GM18520 (cell line): ENCODE results near the gene USP7.
"Not testable (repeated sequence)": the region's sequence is repeated elsewhere in the genome, so short reads cannot be mapped to it uniquely, and the experiment has no call there.

Source experiments
- ATAC-seq: cut with Tn5 transposase; IDR thresholded peaks from one replicate; pipeline ENCODE4 v1.9.1; 2021; ENCODE audit not compliant: unreplicated experiment

The USP7 gene

GRCh38 chr16:8975039-8975438, 11.3 kb upstream of the USP7 start:
- no peak for ATAC-seq

GRCh38 chr16:8972843-8973586, 9.3 kb upstream of the USP7 start:
- ATAC-seq: no peak

GRCh38 chr16:8971416-8971815, 7.7 kb upstream of the USP7 start:
- ATAC-seq: no peak

DNA sequence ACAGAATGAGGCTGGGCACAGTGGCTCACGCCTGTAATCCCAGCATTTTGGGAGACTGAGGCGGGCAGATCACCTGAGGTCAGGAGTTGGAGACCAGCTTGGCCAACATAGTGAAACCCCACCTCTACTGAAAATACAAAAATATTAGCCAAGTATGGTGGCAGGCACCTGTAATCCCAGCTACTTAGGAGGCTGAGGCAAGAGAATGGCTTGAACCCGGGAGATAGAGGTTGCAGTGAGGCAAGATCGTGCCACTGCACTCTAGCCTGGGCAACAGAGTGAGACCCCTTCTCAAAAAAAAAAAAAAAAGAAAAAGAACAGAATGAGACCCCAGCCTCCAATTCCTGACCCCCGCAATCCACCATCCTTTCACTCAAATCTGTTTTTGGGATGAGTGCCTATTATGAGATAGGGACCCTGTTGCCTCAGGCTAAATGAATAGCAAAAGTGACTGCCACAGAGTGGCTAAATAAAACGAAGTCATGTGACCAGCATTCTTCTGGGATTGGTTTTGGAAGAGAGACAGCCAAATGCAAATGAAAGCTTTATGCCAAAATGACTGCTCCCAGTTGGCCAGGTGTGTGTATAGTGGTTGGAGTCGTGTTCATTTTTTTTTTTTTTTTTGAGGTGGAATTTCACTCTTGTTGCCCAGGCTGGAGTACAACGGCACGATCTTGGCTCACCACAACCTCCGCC, 5.6 kb upstream of the USP7 start:
- not testable (repeated sequence) for ATAC-seq

DNA sequence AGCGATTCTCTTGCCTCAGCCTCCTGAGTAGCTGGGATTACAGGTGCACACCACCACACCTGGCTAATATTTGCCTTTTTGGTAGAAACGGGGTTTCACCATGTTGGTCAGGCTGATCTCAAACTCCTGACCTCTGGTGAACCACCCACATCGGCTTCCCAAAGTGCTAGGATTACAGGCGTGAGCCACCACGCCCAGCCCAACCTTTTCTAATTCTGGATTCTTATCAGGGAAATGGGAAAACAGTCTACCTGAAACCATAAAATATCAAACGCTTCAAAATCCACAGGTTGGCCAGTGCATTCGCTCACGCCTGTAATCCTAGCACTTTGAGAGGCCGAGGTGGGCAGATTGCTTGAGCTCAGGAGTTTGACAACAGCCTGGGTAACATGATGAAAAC, 4.3 kb upstream of the USP7 start:
- ATAC-seq: not testable (repeated sequence)

DNA sequence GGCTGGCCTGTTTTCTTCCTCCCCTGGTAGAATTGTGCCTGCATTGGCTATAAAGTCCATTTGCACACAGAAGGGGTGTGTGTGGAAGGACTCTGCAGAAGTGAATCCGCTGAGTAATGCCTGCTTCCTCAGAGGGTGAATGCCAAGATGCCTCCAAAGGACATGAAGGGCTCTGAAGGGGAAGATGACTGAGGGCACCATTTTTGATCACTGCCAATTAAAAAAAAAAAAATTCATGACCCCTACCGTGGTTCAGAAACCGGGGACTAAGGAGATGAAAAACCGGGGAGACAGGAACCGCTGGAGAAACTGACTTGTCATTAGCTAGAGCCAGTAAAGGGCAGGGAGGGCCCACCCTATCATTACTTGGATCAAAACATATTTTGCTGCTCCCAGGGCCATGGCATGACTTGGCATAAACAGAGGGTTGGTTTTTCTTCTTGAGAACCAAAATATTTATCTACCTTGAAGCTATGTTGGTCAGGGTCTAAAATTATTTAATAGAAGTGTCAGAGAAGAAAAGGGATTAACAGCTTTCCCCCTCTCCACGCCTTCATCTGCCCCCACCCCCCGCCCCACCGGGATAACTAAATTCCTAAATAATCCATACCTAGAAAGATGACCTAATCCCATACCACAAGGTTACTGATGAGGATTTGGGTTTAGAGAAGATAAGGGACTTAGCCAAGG, 3.6 kb upstream of the USP7 start:
- ATAC-seq: no peak

GRCh38 chr16:8966817-8967131, 3.1 kb upstream of the USP7 start:
- ATAC-seq: no peak

- no peak for ATAC-seq
Observed at GRCh38 chr16:8964462-8964861, 756 bp upstream of the USP7 start.

- ATAC-seq: peak; percentile 1
Observed at GRCh38 chr16:8963010-8963820, 491 bp downstream of the USP7 start.

GRCh38 chr16:8962393-8963009, 1.2 kb downstream of the USP7 start:
- ATAC-seq: no peak

- ATAC-seq: no peak
Observed at GRCh38 chr16:8961811-8962390, 1.8 kb downstream of the USP7 start.

- no peak for ATAC-seq
Observed at GRCh38 chr16:8960788-8961109, 3.0 kb downstream of the USP7 start.

DNA sequence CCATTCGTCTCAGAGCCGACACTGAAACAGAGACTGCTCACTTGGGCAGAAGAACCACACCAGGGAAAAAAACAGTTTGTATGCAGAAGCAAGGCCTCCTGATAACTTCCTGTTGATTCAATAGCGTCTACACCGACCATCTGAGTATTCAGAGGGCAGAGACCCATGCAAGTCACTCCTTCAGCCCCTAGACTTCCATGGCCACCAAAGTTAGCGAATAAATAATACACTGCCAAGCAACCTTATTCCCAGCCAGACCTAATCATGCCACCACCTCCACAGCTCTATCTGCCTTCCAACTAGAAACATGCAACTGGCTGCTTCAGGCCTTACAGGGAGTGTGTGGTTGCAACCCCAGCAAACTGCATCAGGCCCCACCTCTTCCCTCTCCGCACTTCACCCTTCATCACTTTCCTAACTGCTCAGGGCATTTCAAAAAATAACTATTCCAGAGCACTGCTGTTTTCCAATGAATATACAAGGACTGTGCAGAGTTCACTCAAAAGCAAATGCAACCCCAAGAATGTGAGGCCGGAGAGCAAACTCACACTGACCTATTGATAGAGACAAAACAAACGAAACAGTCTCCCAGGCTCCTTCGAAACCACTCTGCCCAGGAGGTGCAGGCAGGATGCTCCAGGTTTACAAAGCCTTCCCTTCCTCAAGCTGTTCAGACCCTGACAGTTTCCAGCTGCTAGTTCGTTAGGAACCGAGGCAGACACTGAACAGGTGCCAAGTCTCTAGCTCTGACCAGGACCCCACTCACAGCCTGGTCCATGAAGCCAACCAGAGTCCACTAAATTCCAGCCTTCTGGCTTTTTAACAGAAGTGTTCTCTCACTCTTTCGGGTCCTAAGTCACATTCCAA, 3.6 kb downstream of the USP7 start:
- no peak for ATAC-seq

DNA sequence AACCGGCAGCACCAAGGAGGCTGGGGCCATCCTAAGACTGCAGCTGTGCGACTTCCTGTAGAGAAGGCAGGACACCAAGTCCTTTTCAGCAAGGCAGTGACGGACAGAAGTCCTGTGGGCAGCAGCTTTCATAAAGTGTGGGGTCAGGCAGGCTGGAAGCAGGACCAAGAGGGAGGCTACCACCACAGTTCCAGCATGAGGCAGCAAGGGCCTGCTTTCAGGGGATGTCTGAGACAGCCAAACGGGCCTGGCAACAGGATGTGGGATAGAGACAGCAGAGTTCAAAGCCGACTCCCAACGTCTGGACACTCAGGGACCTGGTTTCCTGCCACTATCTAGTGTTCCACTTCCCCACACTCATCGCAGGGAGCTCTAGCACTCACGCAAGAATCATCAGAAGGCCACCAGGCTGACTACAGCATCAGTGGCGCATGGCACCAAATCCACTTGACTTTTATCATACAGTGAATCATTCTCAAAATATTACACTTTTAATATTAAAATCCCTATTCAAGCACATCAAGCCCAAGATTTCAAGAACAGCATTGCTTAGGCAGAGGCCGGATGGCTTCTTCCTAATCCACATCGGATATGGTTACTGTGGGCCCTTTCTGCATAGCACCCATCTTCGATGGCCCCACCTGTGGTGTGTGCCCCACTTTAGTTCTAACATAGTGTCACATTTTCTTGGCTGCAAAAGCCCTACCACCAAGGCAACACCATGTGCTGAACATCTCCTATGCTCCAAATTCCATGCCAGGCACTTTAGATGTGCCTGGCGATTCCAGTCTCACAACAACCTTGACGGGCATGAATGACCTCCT, 5.2 kb downstream of the USP7 start:
- ATAC-seq: no peak

GRCh38 chr16:8957509-8958157, 6.1 kb downstream of the USP7 start:
- no peak for ATAC-seq

- no peak for ATAC-seq
Observed at GRCh38 chr16:8957063-8957397, 6.7 kb downstream of the USP7 start.

GRCh38 chr16:8956265-8957062, 7.2 kb downstream of the USP7 start:
- no peak for ATAC-seq

DNA sequence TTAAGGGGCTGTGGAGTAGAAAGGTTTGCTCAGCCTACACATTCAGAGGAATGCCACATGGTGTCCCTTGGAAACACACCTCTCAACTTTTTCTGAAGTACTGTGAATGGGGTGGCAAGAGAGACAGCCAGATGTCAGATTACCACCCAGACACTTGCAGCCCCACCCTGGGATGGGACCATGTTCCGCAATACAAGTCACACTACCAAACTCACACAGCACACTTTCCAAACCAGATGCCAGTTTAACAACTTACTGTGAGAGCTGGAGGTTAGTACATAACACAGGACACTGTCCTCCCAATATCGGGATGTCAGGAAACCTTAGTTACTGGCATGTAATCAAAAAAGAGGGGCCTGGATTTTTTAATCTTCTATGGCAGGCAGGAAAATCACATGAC, 7.9 kb downstream of the USP7 start:
- no peak for ATAC-seq
